Spleen (tissue), 7 donors: ENCODE measurements around the gene ZCCHC9.

Experiments
- POLR2A ChIP-seq, 3 donors: fragments of 450-650 bp; IDR thresholded peaks; one replicate each; pipeline ENCODE4 v1.5.1; 2017; ENCODE audit warnings: antibody characterized with exemption in 3 of 3, mild to moderate bottlenecking in 1 of 3
- POLR2AphosphoS5 ChIP-seq, 3 donors: sonication (generic); formaldehyde crosslinking; IDR thresholded peaks; one replicate each; pipeline ENCODE4 v1.5.1; 2017; ENCODE audit warnings: antibody characterized with exemption in 3 of 3
- TF ChIP-seq, protein P1 (sequence below), 11 experiments: fragments of 200-600 bp in 7 of 11; fragments of 450-650 bp in 4 of 11; sonication (generic) in 4 of 11; IDR thresholded peaks in 8 of 11; conservative IDR thresholded peaks in 3 of 11; 1 replicate in 7 of 11; 2 replicates in 4 of 11; pipeline versions ENCODE4 v1.4.0 to v1.8.0; 2016 to 2021; ENCODE audit warnings: antibody characterized with exemption in 11 of 11, inconsistent platforms in 4 of 11, mild to moderate bottlenecking in 1 of 11
- donor health status: DM: no; HTN: no; CAD: no; lungs with moderate emphysema.
- donor health status: DM: no; HTN: no; CAD: no.
- donor health status: DM: no; HTN: no; CAD: no.

DNA sequence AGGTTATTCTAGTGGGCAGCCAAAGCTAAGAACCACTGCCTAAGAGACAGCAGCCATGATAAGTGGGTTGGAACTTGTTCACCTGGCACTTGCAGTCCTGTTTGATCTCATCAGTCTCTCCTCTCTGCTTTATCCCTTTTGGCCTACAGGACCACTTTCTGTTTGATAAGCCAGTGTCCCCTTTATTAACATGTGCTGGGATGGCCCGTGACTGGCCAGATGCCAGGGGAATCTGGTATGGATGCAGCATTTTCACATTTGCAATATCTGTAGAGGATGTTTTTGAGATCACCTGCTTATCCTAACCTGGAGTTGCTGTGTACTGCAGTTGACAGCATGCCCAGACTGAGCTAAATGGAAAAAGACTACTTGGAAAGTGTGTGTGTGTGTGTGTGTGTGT lies 44.6 kb upstream of the ZCCHC9 start:
- TF ChIP-seq, protein P1, sequence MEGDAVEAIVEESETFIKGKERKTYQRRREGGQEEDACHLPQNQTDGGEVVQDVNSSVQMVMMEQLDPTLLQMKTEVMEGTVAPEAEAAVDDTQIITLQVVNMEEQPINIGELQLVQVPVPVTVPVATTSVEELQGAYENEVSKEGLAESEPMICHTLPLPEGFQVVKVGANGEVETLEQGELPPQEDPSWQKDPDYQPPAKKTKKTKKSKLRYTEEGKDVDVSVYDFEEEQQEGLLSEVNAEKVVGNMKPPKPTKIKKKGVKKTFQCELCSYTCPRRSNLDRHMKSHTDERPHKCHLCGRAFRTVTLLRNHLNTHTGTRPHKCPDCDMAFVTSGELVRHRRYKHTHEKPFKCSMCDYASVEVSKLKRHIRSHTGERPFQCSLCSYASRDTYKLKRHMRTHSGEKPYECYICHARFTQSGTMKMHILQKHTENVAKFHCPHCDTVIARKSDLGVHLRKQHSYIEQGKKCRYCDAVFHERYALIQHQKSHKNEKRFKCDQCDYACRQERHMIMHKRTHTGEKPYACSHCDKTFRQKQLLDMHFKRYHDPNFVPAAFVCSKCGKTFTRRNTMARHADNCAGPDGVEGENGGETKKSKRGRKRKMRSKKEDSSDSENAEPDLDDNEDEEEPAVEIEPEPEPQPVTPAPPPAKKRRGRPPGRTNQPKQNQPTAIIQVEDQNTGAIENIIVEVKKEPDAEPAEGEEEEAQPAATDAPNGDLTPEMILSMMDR (IDR thresholded peaks at IDR 0.05 in 8 of 11, conservative IDR thresholded peaks at IDR 0.05 in 3 of 11): no peak
- TF ChIP-seq POLR2AphosphoS5 (IDR thresholded peaks at IDR 0.05) (no peak), POLR2A (IDR thresholded peaks at IDR 0.05) (no peak)
